T-helper 9 cell (primary cell): ENCODE measurements around the gene PIK3CG.
"Not testable (repeated sequence)": the region's sequence is repeated elsewhere in the genome, so short reads cannot be mapped to it uniquely, and the experiment has no call there.

ENCODE experiments used
- DNase-seq: peaks from one replicate; pipeline ENCODE4 v3.0.0-alpha.2; 2020

The PIK3CG gene

DNA sequence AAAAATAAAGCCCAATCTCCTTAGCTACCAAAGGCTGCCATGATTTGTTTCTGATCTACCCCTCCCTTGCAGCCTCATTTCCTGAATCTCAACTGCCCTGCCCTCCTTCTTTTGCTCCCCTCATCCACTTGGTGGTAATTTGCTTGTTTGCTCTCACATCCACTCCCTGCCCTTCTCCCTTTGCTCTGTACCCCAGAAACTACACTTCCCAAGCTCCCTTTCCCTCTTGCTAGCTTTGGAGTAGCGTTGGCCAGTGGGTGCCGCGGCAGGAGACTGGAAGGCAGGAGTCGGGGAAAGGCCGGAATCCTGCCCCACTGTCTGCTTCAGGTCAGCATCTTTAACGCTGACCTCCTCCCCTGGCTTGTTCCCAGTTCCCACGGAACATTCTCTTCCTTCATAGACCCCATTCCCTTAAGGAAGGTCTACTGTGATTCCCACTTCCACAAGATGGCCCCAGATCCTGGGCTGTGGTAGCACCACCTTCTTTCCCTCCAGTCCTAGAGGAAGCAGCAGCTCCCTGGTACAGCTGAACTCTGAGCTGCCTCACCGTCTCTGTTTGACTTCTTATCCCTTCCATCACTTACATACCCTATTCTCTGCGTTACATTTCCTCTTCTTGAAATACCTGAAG lies 79.1 kb downstream of the PIK3CG start:
- no peak for DNase-seq

DNA sequence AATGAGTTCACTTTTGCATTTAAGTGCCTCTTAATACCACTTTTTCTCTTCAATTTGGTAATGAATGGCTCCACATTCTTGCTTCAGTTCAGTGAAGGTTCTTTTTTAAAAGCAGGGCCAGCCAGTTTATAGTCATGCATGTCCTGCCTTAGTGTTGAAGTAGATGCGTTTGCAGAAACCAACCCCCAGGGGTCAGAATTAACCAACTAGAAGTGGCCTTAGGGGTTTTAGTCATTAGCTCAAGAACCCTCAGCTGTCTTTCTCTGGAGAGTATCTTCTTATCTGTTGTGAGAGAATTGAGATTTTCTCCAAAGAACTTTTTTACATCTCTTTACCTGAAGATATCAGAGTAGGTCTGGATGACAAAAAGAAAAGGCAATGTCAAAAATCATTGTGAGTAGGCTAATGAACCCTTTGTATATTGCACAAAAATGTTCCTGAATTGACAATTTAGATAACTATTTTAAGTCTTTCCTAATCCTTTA lies 82.2 kb downstream of the PIK3CG start:
- DNase-seq = peak; percentile 2

GRCh38 chr7:106952001-106952657 lies 87.0 kb downstream of the PIK3CG start:
- no peak for DNase-seq

DNA sequence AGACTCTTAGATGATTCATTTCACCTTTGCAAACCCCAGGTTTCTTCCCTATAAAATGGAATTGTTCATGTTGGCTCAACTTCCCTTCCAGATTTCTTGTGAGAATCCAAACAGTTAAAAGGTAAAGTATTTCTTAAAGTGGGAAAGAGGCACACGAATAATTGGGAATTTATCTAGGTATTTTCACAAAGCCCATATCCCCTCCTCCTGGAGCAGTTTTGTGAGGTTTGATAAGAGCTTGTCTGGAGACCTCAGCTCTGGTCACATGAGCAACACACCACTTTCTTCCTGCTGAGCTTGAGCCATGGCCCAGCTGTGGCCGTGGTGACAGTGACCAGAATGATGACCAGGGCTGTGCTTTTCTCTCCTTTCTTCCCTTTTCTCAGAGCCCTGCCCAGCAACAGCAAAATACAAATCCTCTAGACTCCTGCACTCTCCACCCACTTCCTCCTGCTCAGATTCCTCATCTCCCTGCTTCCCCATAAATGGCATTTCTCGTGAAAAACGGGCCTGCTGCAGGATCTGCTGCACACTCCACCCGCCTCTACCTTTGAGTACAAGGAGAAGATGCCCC lies 87.7 kb downstream of the PIK3CG start:
- no peak for DNase-seq

DNA sequence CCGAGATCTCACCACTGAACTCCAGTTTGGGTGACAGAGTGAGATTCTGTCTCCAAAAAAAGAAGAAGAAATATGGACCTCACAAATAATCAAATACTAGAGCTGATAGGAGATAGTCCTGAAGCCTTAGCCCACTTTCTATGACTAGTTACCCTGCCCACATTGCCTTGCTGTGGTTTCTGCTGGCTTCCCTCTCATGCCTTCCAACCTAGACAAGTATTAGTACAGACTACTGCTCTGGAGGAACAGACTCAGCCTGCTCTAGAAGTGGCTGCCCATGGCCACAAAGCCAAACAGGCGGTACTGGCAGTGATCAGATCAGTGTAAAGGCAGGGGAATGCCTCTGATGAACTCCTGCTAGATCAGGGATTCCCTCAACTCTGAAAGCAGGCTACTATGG lies 89.8 kb downstream of the PIK3CG start:
- DNase-seq = no peak

- DNase-seq = not testable (repeated sequence)
Observed at GRCh38 chr7:106955857-106956256, 90.8 kb downstream of the PIK3CG start.
